HFF-Myc (cell line): ENCODE results near the gene CPB2.

ENCODE experiments used
- DNase-seq: peaks from one replicate; pipeline ENCODE4 v3.0.0-alpha.2; 2011; ENCODE audit warnings: low read depth; ENCODE audit errors: extremely low read depth
- H3K4me3 ChIP-seq: replicated peaks from 2 replicates; pipeline ENCODE4 v1.5.1; 2011; ENCODE audit warnings: low read depth, mild to moderate bottlenecking, control low read depth, low read length
- TF ChIP-seq, protein P1 (sequence below): IDR thresholded peaks from 2 replicates; pipeline ENCODE4 v1.5.1; 2012; ENCODE audit warnings: mild to moderate bottlenecking, low read depth, low read length, control low read depth; ENCODE audit errors: missing control alignments

Gene CPB2

GRCh38 chr13:46145950-46146349, 41.1 kb upstream of the CPB2 start:
- no peak overlapping the region for H3K4me3 ChIP-seq
- no peak for DNase-seq
- TF ChIP-seq, protein P1, sequence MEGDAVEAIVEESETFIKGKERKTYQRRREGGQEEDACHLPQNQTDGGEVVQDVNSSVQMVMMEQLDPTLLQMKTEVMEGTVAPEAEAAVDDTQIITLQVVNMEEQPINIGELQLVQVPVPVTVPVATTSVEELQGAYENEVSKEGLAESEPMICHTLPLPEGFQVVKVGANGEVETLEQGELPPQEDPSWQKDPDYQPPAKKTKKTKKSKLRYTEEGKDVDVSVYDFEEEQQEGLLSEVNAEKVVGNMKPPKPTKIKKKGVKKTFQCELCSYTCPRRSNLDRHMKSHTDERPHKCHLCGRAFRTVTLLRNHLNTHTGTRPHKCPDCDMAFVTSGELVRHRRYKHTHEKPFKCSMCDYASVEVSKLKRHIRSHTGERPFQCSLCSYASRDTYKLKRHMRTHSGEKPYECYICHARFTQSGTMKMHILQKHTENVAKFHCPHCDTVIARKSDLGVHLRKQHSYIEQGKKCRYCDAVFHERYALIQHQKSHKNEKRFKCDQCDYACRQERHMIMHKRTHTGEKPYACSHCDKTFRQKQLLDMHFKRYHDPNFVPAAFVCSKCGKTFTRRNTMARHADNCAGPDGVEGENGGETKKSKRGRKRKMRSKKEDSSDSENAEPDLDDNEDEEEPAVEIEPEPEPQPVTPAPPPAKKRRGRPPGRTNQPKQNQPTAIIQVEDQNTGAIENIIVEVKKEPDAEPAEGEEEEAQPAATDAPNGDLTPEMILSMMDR: no peak

DNA sequence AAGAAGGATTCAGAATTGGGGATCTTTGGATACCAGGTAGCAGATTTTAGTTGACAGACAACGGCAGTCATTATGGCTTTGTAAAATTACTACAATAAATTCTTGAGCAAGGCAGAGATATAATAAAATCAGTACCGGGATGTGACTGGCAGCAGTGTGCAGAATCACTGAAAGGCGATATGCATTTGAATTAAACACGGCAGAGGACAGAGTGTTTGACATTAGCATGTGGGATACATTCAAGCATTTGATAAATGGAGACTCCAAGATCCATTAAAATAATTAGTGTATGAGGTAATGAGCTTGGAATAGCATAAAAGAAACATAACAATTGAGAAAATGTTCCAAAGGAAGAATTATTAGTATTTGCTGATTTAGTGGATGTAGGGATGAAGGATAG, 40.3 kb upstream of the CPB2 start:
- no peak overlapping the region for H3K4me3 ChIP-seq
- DNase-seq: no peak
- TF ChIP-seq, protein P1: no peak

- H3K4me3 ChIP-seq: no peak overlapping the region
- no peak for DNase-seq
- TF ChIP-seq, protein P1: no peak
These were observed 38.4 kb upstream of the CPB2 start for GRCh38 chr13:46143184-46143701.

GRCh38 chr13:46142776-46143175, 37.9 kb upstream of the CPB2 start:
- DNase-seq: no peak

GRCh38 chr13:46140044-46140443, 35.2 kb upstream of the CPB2 start:
- TF ChIP-seq, protein P1: no peak
- no peak overlapping the region for H3K4me3 ChIP-seq
- DNase-seq: no peak

More at GRCh38 chr13:46142776-46143175, 37.9 kb upstream of the CPB2 start:
- TF ChIP-seq, protein P1: no peak
- H3K4me3 ChIP-seq: no peak overlapping the region

- DNase-seq: no peak
- TF ChIP-seq, protein P1: no peak
- no peak overlapping the region for H3K4me3 ChIP-seq
These were observed 32.9 kb upstream of the CPB2 start for GRCh38 chr13:46137627-46138317.
